Sigmoid colon (tissue), 3 donors: ENCODE measurements around the gene TRIM63.

Experiments used
- POLR2A ChIP-seq, 2 donors: fragments of 450-650 bp; IDR thresholded peaks; one replicate each; pipeline ENCODE4 v1.6.1; 2016; ENCODE audit warnings: antibody characterized with exemption in 2 of 2, mild to moderate bottlenecking in 2 of 2, moderate library complexity in 2 of 2
- TF ChIP-seq, protein P1 (sequence below), 4 experiments: fragments of 450-650 bp in 3 of 4; fragments of 200-600 bp in 1 of 4; IDR thresholded peaks; one replicate each; pipeline ENCODE4 v1.5.1; 2016 to 2019; ENCODE audit warnings: antibody characterized with exemption in 4 of 4, mild to moderate bottlenecking in 3 of 4, moderate library complexity in 2 of 4

- TF ChIP-seq, protein P1, sequence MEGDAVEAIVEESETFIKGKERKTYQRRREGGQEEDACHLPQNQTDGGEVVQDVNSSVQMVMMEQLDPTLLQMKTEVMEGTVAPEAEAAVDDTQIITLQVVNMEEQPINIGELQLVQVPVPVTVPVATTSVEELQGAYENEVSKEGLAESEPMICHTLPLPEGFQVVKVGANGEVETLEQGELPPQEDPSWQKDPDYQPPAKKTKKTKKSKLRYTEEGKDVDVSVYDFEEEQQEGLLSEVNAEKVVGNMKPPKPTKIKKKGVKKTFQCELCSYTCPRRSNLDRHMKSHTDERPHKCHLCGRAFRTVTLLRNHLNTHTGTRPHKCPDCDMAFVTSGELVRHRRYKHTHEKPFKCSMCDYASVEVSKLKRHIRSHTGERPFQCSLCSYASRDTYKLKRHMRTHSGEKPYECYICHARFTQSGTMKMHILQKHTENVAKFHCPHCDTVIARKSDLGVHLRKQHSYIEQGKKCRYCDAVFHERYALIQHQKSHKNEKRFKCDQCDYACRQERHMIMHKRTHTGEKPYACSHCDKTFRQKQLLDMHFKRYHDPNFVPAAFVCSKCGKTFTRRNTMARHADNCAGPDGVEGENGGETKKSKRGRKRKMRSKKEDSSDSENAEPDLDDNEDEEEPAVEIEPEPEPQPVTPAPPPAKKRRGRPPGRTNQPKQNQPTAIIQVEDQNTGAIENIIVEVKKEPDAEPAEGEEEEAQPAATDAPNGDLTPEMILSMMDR (IDR thresholded peaks at IDR 0.05), result no peak
- no peak for TF ChIP-seq POLR2A (IDR thresholded peaks at IDR 0.05)
Measured at GRCh38 chr1:26045722-26046245, 21.6 kb downstream of the TRIM63 start, which contains the start of gene SLC30A2.
